GM18499 (cell line): ENCODE measurements around the gene C12orf76.

Experiments used
- ATAC-seq: cut with Tn5 transposase; IDR thresholded peaks from one replicate; pipeline ENCODE4 v1.9.1; 2021; ENCODE audit warnings: moderate number of reproducible peaks; ENCODE audit not compliant: insufficient read depth, unreplicated experiment

C12orf76 gene

DNA sequence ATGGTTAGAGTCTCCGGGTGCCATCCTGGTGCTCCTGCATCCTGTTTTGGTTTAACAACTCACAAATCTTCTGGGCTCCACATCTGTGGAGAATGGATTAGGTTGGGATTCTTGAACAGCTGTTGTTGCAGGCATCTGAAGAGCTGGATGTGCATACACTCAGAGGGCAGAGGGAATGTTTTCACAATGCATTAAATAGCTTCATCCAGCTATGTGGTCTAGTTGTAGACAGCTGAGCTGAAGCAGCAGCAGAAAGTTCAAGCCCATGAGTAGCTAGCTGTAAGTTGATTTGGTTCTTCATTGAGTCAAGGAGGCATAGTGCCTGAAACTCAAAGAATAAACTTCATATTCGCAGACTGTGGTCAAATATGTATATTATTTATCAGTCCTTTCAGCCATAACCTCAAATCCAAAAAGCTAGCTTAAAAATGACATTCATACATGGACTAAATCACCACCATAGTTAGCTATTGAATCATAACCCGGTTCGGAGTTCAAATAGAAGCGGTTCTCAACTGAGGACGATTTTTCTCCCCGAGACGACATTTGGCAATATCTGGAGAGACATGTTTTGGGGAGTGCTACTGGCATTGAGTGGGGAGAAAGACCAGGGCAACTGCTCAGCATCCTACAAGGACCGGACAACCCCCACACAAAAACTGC is 50.0 kb downstream of the C12orf76 start:
- no peak for ATAC-seq

DNA sequence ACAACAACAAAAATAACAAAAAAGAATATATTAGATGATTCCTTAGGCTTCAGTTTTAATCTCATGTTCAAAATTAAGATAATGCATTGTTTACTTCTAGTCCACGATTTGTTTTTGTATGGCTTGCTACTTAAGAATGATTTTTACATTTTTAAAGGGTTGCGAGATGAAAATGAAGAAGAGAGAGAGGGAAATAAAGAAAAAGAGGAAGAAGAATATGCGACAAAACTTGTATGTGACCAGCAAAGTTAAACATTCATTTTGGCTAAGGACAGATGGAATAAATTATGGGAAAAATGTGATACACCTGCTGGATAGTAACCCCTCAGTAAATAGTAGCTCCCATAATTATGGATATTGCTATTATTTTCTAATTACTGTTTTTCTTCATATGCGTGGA is 50.9 kb downstream of the C12orf76 start:
- ATAC-seq: no peak

DNA sequence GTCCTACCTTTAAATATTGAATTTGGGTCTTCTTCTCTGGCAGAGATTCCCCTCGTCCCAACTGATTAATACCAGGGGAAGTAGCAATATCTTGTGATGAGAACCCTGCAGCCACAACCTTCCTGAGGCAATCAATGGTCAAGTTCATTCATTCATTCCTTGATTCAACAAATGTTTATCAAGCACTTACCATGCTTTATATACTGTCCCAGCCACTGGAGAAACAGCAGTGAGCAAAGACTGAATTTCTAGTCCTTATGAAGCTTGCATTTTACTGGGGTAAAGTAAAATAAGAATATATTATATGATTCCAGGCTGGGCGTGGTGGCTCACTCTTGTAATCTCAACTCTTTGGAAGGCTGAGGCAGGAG is 51.9 kb downstream of the C12orf76 start:
- ATAC-seq: no peak

DNA sequence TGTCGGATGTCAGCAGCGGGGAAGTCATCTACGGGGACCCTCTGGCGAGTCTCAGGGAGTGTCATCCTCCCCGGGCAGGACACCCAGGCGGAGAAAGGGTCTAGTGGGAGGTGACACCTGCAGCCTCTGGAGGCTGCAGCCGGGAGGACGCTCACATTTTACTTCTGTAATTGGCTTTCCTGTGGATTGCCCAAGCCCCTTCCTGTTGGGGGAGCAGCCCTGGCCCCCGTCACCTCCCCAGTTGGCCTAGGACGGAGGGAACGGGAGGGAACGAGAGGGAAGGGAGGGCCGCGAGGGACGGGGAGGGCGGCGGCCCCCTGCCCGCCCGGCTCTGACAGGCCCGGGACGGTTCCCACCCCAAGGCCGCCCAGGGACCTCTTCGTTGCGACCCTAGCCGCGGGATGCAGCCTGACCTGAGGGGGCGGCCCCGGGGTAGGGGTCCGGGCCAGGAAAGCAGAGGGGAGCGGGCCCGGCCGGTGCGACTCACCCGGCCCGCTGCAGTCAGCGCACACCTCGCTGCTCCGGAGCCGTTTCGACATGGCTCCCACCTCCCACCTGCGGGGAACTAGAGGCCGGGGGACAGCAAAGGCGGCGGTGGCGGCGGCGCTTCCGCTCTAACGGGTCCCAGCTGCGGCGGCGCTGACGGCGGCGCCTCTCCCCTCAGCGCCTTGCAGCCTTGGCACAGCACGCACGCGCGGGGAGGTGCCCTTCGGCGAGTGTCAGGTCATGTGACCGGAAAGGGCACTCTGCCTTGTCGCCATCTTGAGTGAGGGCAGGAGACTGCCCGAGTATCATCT is 52.4 kb downstream of the C12orf76 start, which contains the start of gene GIT2:
GIT2 (minus strand) TSS at position 683 of the 797 bp plus-strand sequence; CDS start at position 539, 144 bp downstream.
- ATAC-seq: no peak

DNA sequence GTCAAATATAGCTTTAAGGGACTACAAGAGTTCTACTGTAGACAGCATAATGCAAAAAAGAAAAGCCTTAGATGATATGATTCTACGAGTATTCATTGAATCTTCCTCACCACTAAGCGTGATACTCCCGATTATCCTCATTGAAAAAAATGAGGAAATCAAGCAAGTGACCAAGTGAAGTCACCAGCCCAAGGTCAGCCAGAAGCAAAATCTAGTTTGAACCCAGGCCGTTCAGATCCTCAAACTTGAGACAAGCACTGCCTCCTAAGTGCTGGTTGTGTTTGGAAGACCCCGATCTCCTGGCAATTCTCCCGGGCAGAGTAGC is 53.0 kb downstream of the C12orf76 start:
- ATAC-seq: no peak

DNA sequence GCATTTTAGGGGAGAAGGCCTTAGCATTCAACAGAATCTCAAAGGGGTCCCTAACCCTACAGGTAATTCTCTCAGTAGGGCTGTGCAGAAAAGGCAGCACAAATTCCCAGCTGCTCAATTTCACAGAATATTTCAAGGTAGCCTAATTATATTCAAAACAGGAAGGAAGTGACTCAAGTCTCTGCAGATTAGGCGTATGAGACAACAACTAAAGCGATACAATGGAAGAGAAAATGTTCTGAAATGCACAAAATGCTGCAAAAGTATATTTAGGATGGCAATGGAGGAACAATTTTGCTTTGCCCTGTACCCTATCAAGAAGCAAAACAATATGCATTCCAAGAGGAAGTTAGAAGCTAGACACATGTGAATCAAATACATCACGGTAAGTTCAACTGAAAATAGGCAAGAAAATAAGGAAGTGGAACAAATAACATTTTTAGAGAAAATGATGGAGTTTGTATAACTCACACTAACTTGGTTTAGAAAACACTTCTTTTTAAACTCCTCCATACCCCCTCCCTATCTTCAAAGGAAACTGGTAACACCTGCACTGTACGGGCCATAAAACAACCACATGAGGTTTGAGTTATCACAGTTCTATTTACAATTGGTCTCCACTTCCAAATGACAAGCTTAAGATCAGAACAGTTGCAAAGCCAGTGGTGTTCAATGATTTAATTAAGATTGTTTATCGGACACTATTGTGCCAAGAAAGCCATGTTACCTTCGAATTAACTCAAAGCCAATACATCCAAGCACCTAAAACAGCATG is 53.7 kb downstream of the C12orf76 start:
- ATAC-seq: no peak

DNA sequence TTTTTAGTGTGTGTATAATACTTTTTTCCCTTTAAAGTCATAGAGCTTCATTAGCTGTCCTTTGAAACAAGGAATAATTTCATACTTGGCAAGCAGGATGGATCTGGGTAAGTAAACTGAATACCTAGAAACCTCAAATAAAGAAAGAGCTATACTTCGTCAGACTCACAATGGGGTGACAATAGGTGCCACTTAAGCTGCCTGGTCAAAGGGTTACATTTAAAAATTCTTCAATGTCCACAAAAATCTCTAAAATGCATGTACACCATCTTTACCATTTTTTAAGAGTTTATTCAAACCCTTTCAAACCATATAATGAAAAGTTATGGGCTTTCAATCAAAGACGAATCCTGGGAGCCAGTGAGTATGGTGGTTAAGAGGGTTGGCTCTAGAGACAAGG is 55.2 kb downstream of the C12orf76 start:
- ATAC-seq: no peak

DNA sequence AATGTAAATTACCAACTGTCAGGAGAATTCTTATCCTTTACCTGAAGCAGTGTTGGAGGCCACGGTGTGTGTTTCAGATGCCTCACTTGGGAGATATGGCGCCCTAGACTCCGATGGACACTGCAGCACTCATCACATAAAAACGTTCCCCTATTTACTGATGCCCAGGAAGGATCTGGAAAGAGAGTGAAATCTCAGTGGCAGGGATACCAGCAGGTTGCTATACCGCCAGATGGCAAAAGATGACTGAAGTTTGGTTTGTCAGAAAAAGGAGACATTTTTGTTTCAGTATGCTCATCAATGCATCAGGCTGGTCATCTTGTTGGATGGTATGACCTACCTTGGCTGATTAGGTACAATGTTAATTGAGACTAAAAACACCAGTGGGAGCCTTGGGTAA is 56.7 kb downstream of the C12orf76 start:
- ATAC-seq: no peak
